Mucosa of gallbladder (tissue), 1 donor: ENCODE results near the gene SCTR. TPM values are rescaled to one million over a fixed set of nuclear protein-coding genes. Genes with fewer than 3 reads are reported as not detected.
A peak's percentile ranks its signal among the peaks of the same experiment; 100 is the strongest.

Source experiments
- DNase-seq: peaks from one replicate; pipeline ENCODE4 v3.0.0-alpha.2; 2020; ENCODE audit warnings: low spot score
- total RNA-seq: library from RNA; stranded (reverse); gene quantifications from one replicate; pipeline ENCODE4 v1.2.1, GENCODE V29; 2021
- donor health status: DM: no; HTN: no; CAD: no.

The SCTR gene
- total RNA-seq, 1 donor from 2014 or later, result 0.92 TPM

- DNase-seq, result no peak
Observed at GRCh38 chr2:119448427-119449141, 75.7 kb downstream of the SCTR start.

- no peak for DNase-seq
Observed at GRCh38 chr2:119446037-119446436, 78.2 kb downstream of the SCTR start.

- DNase-seq, result no peak
Observed at GRCh38 chr2:119442850-119443249, 81.4 kb downstream of the SCTR start.

DNA sequence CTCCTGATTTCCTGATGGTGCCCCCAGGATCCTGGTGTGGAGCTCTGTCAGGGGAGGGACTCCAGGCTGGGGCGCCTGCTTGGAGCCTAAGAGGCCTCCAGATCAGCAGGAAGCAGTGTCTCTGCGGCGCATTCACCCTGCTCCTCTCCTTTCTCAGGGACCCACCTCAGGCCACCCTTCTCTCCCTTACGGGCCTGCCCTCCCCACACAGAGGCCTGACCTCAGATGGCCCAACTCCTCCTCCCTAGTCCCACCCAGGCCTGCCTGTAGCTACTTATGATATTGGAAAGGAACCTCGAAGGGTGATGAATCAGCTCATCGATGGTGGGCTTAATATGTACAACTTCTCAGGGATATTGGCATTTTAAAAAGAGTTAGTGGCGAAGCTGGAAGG is 82.1 kb downstream of the SCTR start:
- DNase-seq, result no peak

- no peak for DNase-seq
Observed at GRCh38 chr2:119441376-119442225, 82.7 kb downstream of the SCTR start.

- DNase-seq, result no peak
Observed at GRCh38 chr2:119440873-119441272, 83.4 kb downstream of the SCTR start.

GRCh38 chr2:119440501-119440870 is 83.8 kb downstream of the SCTR start:
- no peak for DNase-seq

GRCh38 chr2:119439574-119440500 is 84.4 kb downstream of the SCTR start:
- no peak for DNase-seq

GRCh38 chr2:119438726-119439284 is 85.5 kb downstream of the SCTR start:
- no peak for DNase-seq

DNA sequence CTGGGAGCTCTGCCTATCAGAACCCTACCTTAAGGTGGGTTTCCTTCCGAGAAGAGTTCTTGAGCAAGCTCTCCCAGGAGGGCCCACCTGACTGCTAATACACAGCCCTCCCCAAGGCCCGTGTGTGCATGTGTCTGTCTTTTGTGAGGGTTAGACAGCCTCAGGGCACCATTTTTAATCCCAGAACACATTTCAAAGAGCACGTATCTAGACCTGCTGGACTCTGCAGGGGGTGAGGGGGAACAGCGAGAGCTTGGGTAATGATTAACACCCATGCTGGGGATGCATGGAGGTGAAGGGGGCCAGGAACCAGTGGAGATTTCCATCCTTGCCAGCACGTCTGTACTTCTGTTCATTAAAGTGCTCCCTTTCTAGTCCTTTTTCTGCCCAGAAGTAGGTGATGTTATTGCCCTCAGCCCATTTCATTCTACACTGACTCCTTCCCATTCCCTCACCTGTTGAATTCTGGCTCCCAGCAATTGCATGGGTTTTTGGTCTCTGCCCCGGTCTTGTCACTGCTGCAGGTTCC is 86.1 kb downstream of the SCTR start:
- no peak for DNase-seq

- no peak for DNase-seq
Observed at GRCh38 chr2:119436993-119437772, 87.1 kb downstream of the SCTR start.

- no peak for DNase-seq
Observed at GRCh38 chr2:119435953-119436297, 88.4 kb downstream of the SCTR start.

DNA sequence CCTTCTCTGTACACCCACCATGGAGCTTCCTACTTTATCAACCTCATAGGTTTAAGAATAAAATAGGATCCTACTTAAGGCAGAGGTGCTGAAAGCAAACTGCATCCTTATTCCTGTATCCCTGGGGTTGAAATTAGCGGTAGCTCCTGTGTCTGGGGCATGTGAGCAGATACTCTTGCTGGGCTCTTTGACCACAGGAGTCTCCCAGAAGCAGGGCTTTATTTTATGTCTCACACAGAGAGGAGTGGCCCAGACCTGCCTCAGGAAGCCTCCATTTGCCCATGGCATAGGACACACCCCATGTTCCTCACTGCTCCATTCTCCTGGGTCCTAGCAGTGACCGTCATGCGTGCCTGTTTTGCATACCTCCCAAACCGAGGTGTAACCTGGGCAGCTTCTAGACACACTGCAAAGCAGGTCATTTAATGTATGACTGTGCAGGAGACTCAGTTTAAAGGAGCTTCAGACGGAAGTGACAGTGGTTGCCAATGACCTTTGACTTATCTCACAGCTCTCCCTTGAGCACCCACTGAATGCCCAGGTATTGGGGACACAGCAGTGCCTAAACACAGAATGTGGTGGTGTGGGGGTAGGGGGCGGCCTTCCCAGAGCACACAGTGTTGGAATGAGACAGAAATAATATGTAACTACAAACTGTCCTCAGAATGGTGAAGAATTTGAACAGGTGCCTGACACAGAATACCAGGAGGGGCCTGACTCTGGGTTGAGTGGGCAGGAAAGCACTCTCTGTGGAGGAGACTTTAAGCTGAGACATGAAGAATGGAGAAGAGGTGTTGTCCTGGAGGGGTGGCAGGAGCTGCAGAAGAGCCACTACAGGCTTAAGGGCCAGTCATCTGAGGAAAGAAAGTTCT is 89.0 kb downstream of the SCTR start:
- DNase-seq, result no peak

GRCh38 chr2:119434664-119435063 is 89.6 kb downstream of the SCTR start:
- no peak for DNase-seq

- peak; percentile 76 for DNase-seq
Observed at GRCh38 chr2:119433636-119434327, 90.5 kb downstream of the SCTR start.

- no peak for DNase-seq
Observed at GRCh38 chr2:119432851-119433522, 91.3 kb downstream of the SCTR start.

DNA sequence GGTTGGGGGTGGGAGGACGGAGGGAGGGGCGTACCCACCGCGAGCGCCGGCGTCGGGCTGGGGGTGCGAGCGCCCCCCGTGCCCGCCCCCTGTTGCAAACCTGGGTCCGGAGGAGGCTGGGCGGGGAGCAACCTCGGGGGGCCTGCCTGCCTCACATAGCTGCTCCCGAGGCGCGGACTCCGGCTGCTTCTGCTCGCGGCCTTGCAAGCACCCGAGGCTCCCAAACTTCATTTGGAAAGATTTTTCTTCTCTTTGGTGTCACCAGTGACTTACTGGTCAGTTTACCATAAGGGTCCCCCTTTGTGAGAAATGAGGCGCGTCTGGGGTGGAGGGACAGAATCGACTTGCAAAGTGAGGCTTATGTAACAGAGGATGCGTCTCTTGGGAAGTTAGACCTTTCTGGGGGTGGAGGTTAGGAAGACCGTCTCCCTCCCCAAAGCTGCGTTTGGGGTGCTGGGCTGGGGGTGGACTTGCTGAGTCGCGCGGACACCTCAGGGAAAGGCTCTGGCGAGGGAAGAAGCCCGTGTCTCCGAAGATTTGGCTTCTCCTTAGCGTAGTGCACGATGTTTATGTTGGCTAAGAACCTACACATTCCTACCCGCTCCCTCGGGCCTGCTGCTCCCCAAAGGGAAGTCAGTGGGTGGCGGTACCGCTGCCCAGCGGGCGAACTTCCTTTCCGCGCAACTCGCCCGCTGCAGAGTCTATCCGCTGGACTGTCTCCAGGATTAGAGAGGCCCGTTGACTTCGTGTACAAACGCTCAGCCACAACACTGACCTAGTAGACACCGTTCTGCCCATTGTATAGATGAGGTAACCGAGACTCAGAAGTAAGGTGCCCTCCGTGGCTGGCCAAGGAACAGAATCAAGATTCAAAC is 92.1 kb downstream of the SCTR start:
- DNase-seq, result peak; percentile 50
